ENCODE measurements around the gene MYLK.

GRCh38 chr3:123706871-123707270 lies 177.3 kb downstream of the MYLK start:
- TF ChIP-seq CTCF (IDR thresholded peaks at IDR 0.05; ENCODE audit: low read depth, low read length, missing input control), result no peak
- no peak for TF ChIP-seq TAF1 (conservative IDR thresholded peaks at IDR 0.05)
- no peak for TF ChIP-seq MAX (IDR thresholded peaks at IDR 0.05)
- no peak for TF ChIP-seq FOXA1 (IDR thresholded peaks at IDR 0.05)
- no peak for TF ChIP-seq EGR1 (IDR thresholded peaks at IDR 0.05; ENCODE audit: low read depth in 2 of 2)
- no peak for TF ChIP-seq RXRA (IDR thresholded peaks at IDR 0.05)
- no peak for TF ChIP-seq GABPA (IDR thresholded peaks at IDR 0.05 in 1 of 2, conservative IDR thresholded peaks at IDR 0.05 in 1 of 2)
- no peak for TF ChIP-seq SP1 (IDR thresholded peaks at IDR 0.05)
- no peak for TF ChIP-seq REST (IDR thresholded peaks at IDR 0.05)
- TF ChIP-seq RAD21 (IDR thresholded peaks at IDR 0.05), result no peak
- no peak for TF ChIP-seq YY1 (IDR thresholded peaks at IDR 0.05)
- TF ChIP-seq ATF3 (IDR thresholded peaks at IDR 0.05), result no peak
- TF ChIP-seq ZBTB33 (IDR thresholded peaks at IDR 0.05), result no peak

Data from liver (tissue), 3 donors.